HepG2 (cell line): Measurements from ENCODE around the gene GRID1. TPM values are rescaled to one million over a fixed set of nuclear protein-coding genes. Genes with fewer than 3 reads are reported as not detected.

Experiments
- ATAC-seq: fragments of 200-7000 bp; cut with Tn5 transposase; 3 replicates; pipeline ENCODE4 v1.9.1; 2020; ENCODE audit warnings: mild to moderate bottlenecking, moderate library complexity
- BruUV-seq: library from RNA; stranded (reverse); fragments of 400-500 nt; replicated peaks from 2 replicates; lab custom pipeline; 2021; lab: Mats Ljungman, UMichigan
- CTCF ChIA-PET: fragments of 300-600 bp; formaldehyde crosslinking; extraction: SDS; loops from one replicate; lab custom pipeline; 2021; ENCODE audit warnings: low total read pairs, inconsistent platforms, low intra/inter-chr PET ratio; lab: Yijun Ruan, JAX
- POLR2A ChIA-PET: fragments of 350-600 bp; sonication (Branson Sonifier 250); formaldehyde crosslinking; loops from one replicate; lab custom pipeline; 2020; ENCODE audit warnings: antibody characterized with exemption, inconsistent platforms; lab: Yijun Ruan, JAX
- DNase-seq: peaks from one replicate; pipeline ENCODE4 v3.0.0-alpha.2; 2015; ENCODE audit warnings: low spot score
- FAIRE-seq: peaks from 3 replicates; lab custom pipeline; 2011; peaks lifted over from hg19 to GRCh38; lab: Jason Lieb, UNC
- H2AFZ ChIP-seq: one replicate; pipeline ENCODE4 v1.6.1; 2011; ENCODE audit warnings: low read length, inconsistent platforms
- H3K27ac ChIP-seq: fragments of 300-600 bp; 3 replicates; pipeline ENCODE4 v1.8.0; 2011; ENCODE audit warnings: mixed run types, mild to moderate bottlenecking, mixed read lengths, low read length, inconsistent platforms; ENCODE audit not compliant: insufficient read depth; ENCODE audit errors: extremely low read length
- H3K27me3 ChIP-seq, 2 experiments: fragments of 200-600 bp in 1 of 2; 2 replicates in 1 of 2; 3 replicates in 1 of 2; pipeline versions ENCODE4 v1.6.0 to v1.8.0; 2011; ENCODE audit warnings: low read length in 2 of 2, mild to moderate bottlenecking in 2 of 2, moderate library complexity in 2 of 2, inconsistent platforms in 1 of 2; ENCODE audit not compliant: insufficient read depth in 2 of 2, control insufficient read depth in 1 of 2
- H3K36me3 ChIP-seq, 2 experiments: fragments of 200-600 bp in 1 of 2; replicated peaks in 1 of 2; 2 replicates in 1 of 2; 3 replicates in 1 of 2; pipeline versions ENCODE4 v1.5.1 to v1.8.0; 2011; ENCODE audit warnings: low read length in 2 of 2, inconsistent platforms in 1 of 2; ENCODE audit not compliant: insufficient read depth in 2 of 2, control insufficient read depth in 1 of 2
- H3K4me1 ChIP-seq: 2 replicates; pipeline ENCODE4 v1.5.1; 2012; ENCODE audit warnings: low read length, inconsistent platforms; ENCODE audit not compliant: insufficient read depth
- H3K4me2 ChIP-seq: 2 replicates; pipeline ENCODE4 v1.6.0; 2011; ENCODE audit warnings: low read depth, low read length, inconsistent platforms
- H3K4me3 ChIP-seq, 3 experiments: fragments of 200-600 bp in 1 of 3; sonication (generic), shearing (Covaris generic) in 1 of 3; replicated peaks in 1 of 3; 2 replicates each; pipeline ENCODE4 v1.5.1; 2011 to 2016; ENCODE audit warnings: low read length in 3 of 3, inconsistent platforms in 2 of 3, low read depth in 2 of 3, mild to moderate bottlenecking in 2 of 3, control low read depth in 1 of 3, mixed read lengths in 1 of 3; ENCODE audit not compliant: insufficient read depth in 1 of 3
- H3K79me2 ChIP-seq: one replicate; pipeline ENCODE4 v1.6.1; 2011; ENCODE audit warnings: low read length, inconsistent platforms; ENCODE audit not compliant: insufficient read depth
- H3K9ac ChIP-seq: 2 replicates; pipeline ENCODE4 v1.6.0; 2011; ENCODE audit warnings: mild to moderate bottlenecking, low read depth, low read length, inconsistent platforms; ENCODE audit not compliant: insufficient read depth
- H3K9me3 ChIP-seq: 2 replicates; pipeline ENCODE4 v1.5.1; 2012; ENCODE audit warnings: mild to moderate bottlenecking, low read length
- H4K20me1 ChIP-seq: 2 replicates; pipeline ENCODE4 v1.6.0; 2011; ENCODE audit warnings: inconsistent platforms, mild to moderate bottlenecking, low read length, moderate library complexity; ENCODE audit not compliant: insufficient read depth
- ELF1 ChIP-seq: sonication (generic); formaldehyde crosslinking; IDR thresholded peaks from 2 replicates; pipeline ENCODE4 v1.4.0; 2020; ENCODE audit warnings: missing genetic modification reagents
- KDM3A ChIP-seq: IDR thresholded peaks from 2 replicates; pipeline ENCODE4 v1.6.1; 2018; ENCODE audit warnings: low read depth, missing compliant biosample characterization
- KLF15 ChIP-seq: sonication (generic); formaldehyde crosslinking; IDR thresholded peaks from 2 replicates; pipeline ENCODE4 v1.8.1; 2023; ENCODE audit warnings: borderline replicate concordance, mild to moderate bottlenecking, inconsistent platforms, missing genetic modification reagents, mixed read lengths
- MAZ ChIP-seq, 2 experiments: sonication (generic) in 1 of 2; formaldehyde crosslinking in 1 of 2; IDR thresholded peaks; 2 replicates each; pipeline versions ENCODE4 v1.5.0 to v1.6.1; 2012 to 2020; ENCODE audit warnings: low read depth in 2 of 2, mild to moderate bottlenecking in 2 of 2, borderline replicate concordance in 1 of 2, improper control_type of control experiment in 1 of 2, low read length in 1 of 2, missing genetic modification reagents in 1 of 2, moderate library complexity in 1 of 2
- MEIS2 ChIP-seq: sonication (generic); formaldehyde crosslinking; IDR thresholded peaks from 2 replicates; pipeline ENCODE4 v1.9.0; 2021; ENCODE audit warnings: mild to moderate bottlenecking, missing genetic modification reagents
- PTBP1 ChIP-seq: fragments of 200-400 bp; formaldehyde crosslinking; IDR thresholded peaks from 2 replicates; pipeline ENCODE4 v1.6.1; 2018; ENCODE audit warnings: low read length, low read depth; ENCODE audit not compliant: poor library complexity, severe bottlenecking
- THYN1 ChIP-seq: sonication (generic); formaldehyde crosslinking; IDR thresholded peaks from 2 replicates; pipeline ENCODE4 v1.8.1; 2023; ENCODE audit warnings: low read depth, mild to moderate bottlenecking, moderate library complexity, missing genetic modification reagents, borderline replicate concordance
- ZBTB25 ChIP-seq: IDR thresholded peaks from 2 replicates; pipeline ENCODE4 v1.6.1; 2018; ENCODE audit warnings: missing genetic modification reagents
- ZNF644 ChIP-seq: IDR thresholded peaks from 2 replicates; pipeline ENCODE4 v1.6.1; 2016; ENCODE audit warnings: low read depth
- ZNF7 ChIP-seq: IDR thresholded peaks from 2 replicates; pipeline ENCODE4 v1.6.1; 2016; ENCODE audit warnings: missing biosample characterization, missing genetic modification reagents
- ZNF724P ChIP-seq: sonication (generic); formaldehyde crosslinking; IDR thresholded peaks from 2 replicates; pipeline ENCODE4 v1.8.0; 2022; ENCODE audit warnings: missing genetic modification reagents, borderline replicate concordance
- ZNF749 ChIP-seq: sonication (generic); formaldehyde crosslinking; IDR thresholded peaks from 2 replicates; pipeline ENCODE4 v1.8.0; 2022; ENCODE audit warnings: mild to moderate bottlenecking, missing genetic modification reagents, moderate library complexity, borderline replicate concordance
- ZNF790 ChIP-seq: sonication (generic); formaldehyde crosslinking; IDR thresholded peaks from 2 replicates; pipeline ENCODE4 v1.8.0; 2022; ENCODE audit warnings: missing genetic modification reagents, mild to moderate bottlenecking, borderline replicate concordance
- WGBS: methylation state at CpG from one replicate; pipeline ENCODE4 v1.1.6; 2017; ENCODE audit warnings: low lambda C conversion rate; 5-methylcytosine and 5-hydroxymethylcytosine counted together
- in situ Hi-C: cut with HindIII; loops from 2 replicates; pipeline ENCODE4 v1.10.0; 2017; ENCODE audit warnings: low pct_unique_long_range_greater_than_20kb; ENCODE audit not compliant: extremely low pct_ligation_motif_present
- intact Hi-C: fragments of 100-400 bp; cut with micrococcal nuclease; formaldehyde crosslinking; loops from one replicate; pipeline ENCODE4 v1.10.0; 2022; ENCODE audit not compliant: unreplicated experiment
- polyA plus RNA-seq, 8 experiments: library from polyadenylated mRNA; depleted of rRNA in 3 of 8; stranded (reverse) in 7 of 8; unstranded in 1 of 8; fragments of >200 nt; fragmentation: Illumina TruSeq in 4 of 8; extraction: Trizol in 4 of 8; gene quantifications; 2 replicates each; pipeline versions ENCODE4 v1.2.1 to v1.2.3, GENCODE V29; 2011 to 2016; ENCODE audit warnings: low read depth in 4 of 8, missing spikeins in 1 of 8, mixed read lengths in 1 of 8; ENCODE audit not compliant: insufficient read depth in 1 of 8
- total RNA-seq, 5 experiments: library from RNA; depleted of rRNA; stranded (reverse); fragments of >200 nt; fragmentation: Illumina TruSeq; extraction: Trizol; gene quantifications; 2 replicates each; pipeline ENCODE4 v1.2.3, GENCODE V29; 2016; ENCODE audit warnings: low read depth in 1 of 5

The GRID1 gene
- total and polyA plus RNA-seq, 2 of the 13 experiments (the other 11 are each of a cell fraction or from before 2014, with no cell fraction given): 0.05 TPM; not detected in 1

GRCh38 chr10:86373828-86374227, 7.2 kb upstream of the GRID1 start:
- WGBS: 10% methylated on average over 6 of the region's 7 CpGs
- Histone ChIP-seq H3K27me3 (peaks cover 9 to 66% of the 10 kb centered on the region in 2 experiments), H3K4me2 (no peak overlapping the region), H3K27ac (no peak overlapping the region), H3K9ac (no peak overlapping the region)
- no TSS peak for BruUV-seq
- in situ Hi-C loops: loop anchor here (10.0 kb wide), 1 partner anchor 109 kb away; no protein-coding TSS in a partner anchor
- POLR2A ChIA-PET: no interaction called here
- TF ChIP-seq ZNF790 (CRISPR knock-in tag) (no peak), THYN1 (CRISPR knock-in tag) (no peak), ZNF724P (CRISPR knock-in tag) (no peak), MAZ (IDR thresholded peaks at IDR 0.05; ENCODE audit: borderline replicate concordance, low read depth, low read length) (no peak), MAZ (CRISPR knock-in tag; IDR thresholded peaks at IDR 0.05; ENCODE audit: low read depth) (no peak), ELF1 (CRISPR knock-in tag) (no peak), ZBTB25 (no peak), KLF15 (CRISPR knock-in tag) (no peak), PTBP1 (no peak), ZNF7 (CRISPR knock-in tag) (no peak), MEIS2 (CRISPR knock-in tag) (no peak), KDM3A (CRISPR knock-in tag) (no peak), ZNF749 (CRISPR knock-in tag) (no peak), ZNF644 (CRISPR knock-in tag) (no peak)
- TF ChIP-seq, all 625 proteins: peak for 0
- ATAC-seq (no peak), FAIRE-seq (no peak), DNase-seq (no peak)
- CTCF ChIA-PET: no interaction called here
- no peaks in the 10 kb centered on the region for H3K36me3 ChIP-seq
- no peaks in the 10 kb centered on the region for H3K4me1 ChIP-seq
- no peak overlapping the region for H3K4me3 ChIP-seq
- H3K9me3 ChIP-seq: no peaks in the 10 kb centered on the region
- intact Hi-C loops: no loop called here
- H4K20me1 ChIP-seq: peaks cover 3% of the 10 kb centered on the region; the same call in 1 of the 2 replicates
- H3K79me2 ChIP-seq: no peaks in the 10 kb centered on the region
- H2AFZ ChIP-seq: no peak overlapping the region
